Measurements from ENCODE around the gene ISYNA1. TPM values are rescaled to one million over a fixed set of nuclear protein-coding genes. Genes with fewer than 3 reads are reported as not detected.

ISYNA1 gene
- 111 TPM for total RNA-seq (ENCODE audit: unreplicated experiment)
- long read RNA-seq, transcript ISYNA1-202 (10 exons, 1,703 nt): minor isoform, 9 of 77 reads
- long read RNA-seq, transcript ISYNA1-201 (11 exons, 2,420 nt): major isoform, 42 of 77 reads
- long read RNA-seq, partial matches to known transcripts: 11 of 77 reads
- long read RNA-seq, other reads (novel, unspliced or antisense): 13 of 77 reads

GRCh38 chr19:18437491-18438330 is at the start of gene ISYNA1:
TSS of gene ISYNA1 (minus strand) at chr19:18438133. CDS start at chr19:18437979, 154 bp downstream.
- Mint-ChIP-seq H3K36me3 (ENCODE audit: unreplicated experiment) (peaks cover 4% of the 10 kb centered on the region), H3K27ac (ENCODE audit: unreplicated experiment) (no peak within 1 kb of the TSS), H3K9me3 (ENCODE audit: unreplicated experiment) (peaks cover 9% of the 10 kb centered on the region), H3K4me3 (ENCODE audit: unreplicated experiment) (peak within 1 kb of the TSS; percentile 73), H3K4me1 (ENCODE audit: low read depth, unreplicated experiment) (peaks cover 6% of the 10 kb centered on the region), H3K27me3 (ENCODE audit: unreplicated experiment) (peaks cover 12% of the 10 kb centered on the region)
- TF ChIP-seq, protein P1, sequence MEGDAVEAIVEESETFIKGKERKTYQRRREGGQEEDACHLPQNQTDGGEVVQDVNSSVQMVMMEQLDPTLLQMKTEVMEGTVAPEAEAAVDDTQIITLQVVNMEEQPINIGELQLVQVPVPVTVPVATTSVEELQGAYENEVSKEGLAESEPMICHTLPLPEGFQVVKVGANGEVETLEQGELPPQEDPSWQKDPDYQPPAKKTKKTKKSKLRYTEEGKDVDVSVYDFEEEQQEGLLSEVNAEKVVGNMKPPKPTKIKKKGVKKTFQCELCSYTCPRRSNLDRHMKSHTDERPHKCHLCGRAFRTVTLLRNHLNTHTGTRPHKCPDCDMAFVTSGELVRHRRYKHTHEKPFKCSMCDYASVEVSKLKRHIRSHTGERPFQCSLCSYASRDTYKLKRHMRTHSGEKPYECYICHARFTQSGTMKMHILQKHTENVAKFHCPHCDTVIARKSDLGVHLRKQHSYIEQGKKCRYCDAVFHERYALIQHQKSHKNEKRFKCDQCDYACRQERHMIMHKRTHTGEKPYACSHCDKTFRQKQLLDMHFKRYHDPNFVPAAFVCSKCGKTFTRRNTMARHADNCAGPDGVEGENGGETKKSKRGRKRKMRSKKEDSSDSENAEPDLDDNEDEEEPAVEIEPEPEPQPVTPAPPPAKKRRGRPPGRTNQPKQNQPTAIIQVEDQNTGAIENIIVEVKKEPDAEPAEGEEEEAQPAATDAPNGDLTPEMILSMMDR (IDR thresholded peaks at IDR 0.05; ENCODE audit: partially characterized antibody, unreplicated experiment): peak; percentile 10
- peak; percentile 62 for DNase-seq

DNA sequence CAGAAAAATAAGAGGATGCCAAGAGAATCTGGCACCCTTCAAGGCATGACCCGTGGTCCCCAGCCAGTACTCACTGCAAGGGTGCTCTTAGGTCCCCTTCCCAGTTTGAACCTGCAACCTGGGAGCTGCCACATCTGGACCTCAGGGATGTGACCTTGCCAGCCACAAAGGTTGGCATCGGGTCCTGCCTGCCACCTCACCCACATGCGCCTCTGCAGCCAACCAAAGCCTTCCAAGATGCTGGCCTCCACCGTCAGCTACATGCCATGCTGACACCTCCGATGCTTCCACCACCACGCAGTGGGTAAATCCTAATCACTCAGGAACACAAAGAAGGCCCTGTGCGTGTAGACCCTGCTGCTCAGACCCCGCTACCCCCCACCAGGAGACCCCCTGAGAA is 48.8 kb upstream of the ISYNA1 start:
- peaks cover 3% of the 10 kb centered on the region for H3K9me3 Mint-ChIP-seq (ENCODE audit: unreplicated experiment)
- H3K4me1 Mint-ChIP-seq (ENCODE audit: low read depth, unreplicated experiment): peaks cover 26% of the 10 kb centered on the region
- H3K27ac Mint-ChIP-seq (ENCODE audit: unreplicated experiment): no peak overlapping the region
- no peak overlapping the region for H3K4me3 Mint-ChIP-seq (ENCODE audit: unreplicated experiment)
- no peaks in the 10 kb centered on the region for H3K36me3 Mint-ChIP-seq (ENCODE audit: unreplicated experiment)
- TF ChIP-seq, protein P1 (IDR thresholded peaks at IDR 0.05; ENCODE audit: partially characterized antibody, unreplicated experiment): no peak
- peaks cover 11% of the 10 kb centered on the region for H3K27me3 Mint-ChIP-seq (ENCODE audit: unreplicated experiment)
- DNase-seq: no peak

GRCh38 chr19:18484992-18485391 is 47.1 kb upstream of the ISYNA1 start:
- no peak for DNase-seq
- Mint-ChIP-seq H3K4me3 (ENCODE audit: unreplicated experiment) (no peak overlapping the region), H3K36me3 (ENCODE audit: unreplicated experiment) (no peaks in the 10 kb centered on the region), H3K4me1 (ENCODE audit: low read depth, unreplicated experiment) (peaks cover 25% of the 10 kb centered on the region), H3K27me3 (ENCODE audit: unreplicated experiment) (peaks cover 11% of the 10 kb centered on the region), H3K27ac (ENCODE audit: unreplicated experiment) (peak overlapping the region; percentile 64), H3K9me3 (ENCODE audit: unreplicated experiment) (peaks cover 6% of the 10 kb centered on the region)
- TF ChIP-seq, protein P1 (IDR thresholded peaks at IDR 0.05; ENCODE audit: partially characterized antibody, unreplicated experiment): no peak

GRCh38 chr19:18483119-18483890 is 45.4 kb upstream of the ISYNA1 start:
- H3K36me3 Mint-ChIP-seq (ENCODE audit: unreplicated experiment): no peaks in the 10 kb centered on the region
- TF ChIP-seq, protein P1 (IDR thresholded peaks at IDR 0.05; ENCODE audit: partially characterized antibody, unreplicated experiment): no peak
- H3K9me3 Mint-ChIP-seq (ENCODE audit: unreplicated experiment): peaks cover 9% of the 10 kb centered on the region
- H3K27me3 Mint-ChIP-seq (ENCODE audit: unreplicated experiment): peaks cover 15% of the 10 kb centered on the region
- H3K27ac Mint-ChIP-seq (ENCODE audit: unreplicated experiment): no peak overlapping the region
- H3K4me1 Mint-ChIP-seq (ENCODE audit: low read depth, unreplicated experiment): peaks cover 30% of the 10 kb centered on the region
- no peak for DNase-seq
- H3K4me3 Mint-ChIP-seq (ENCODE audit: unreplicated experiment): no peak overlapping the region
